H1 (cell line): Measurements from ENCODE around the gene GSDME. TPM values are rescaled to one million over a fixed set of nuclear protein-coding genes. Genes with fewer than 3 reads are reported as not detected.

Experiments used
- CTCF ChIA-PET: fragments of 300-600 bp; sonication (Branson Sonifier 250); formaldehyde crosslinking; loops from one replicate; lab custom pipeline; 2021; ENCODE audit not compliant: partially characterized antibody; lab: Charles Lee
- POLR2A ChIA-PET: fragments of 300-600 bp; sonication (Branson Sonifier 250); formaldehyde crosslinking; loops from one replicate; lab custom pipeline; 2021; ENCODE audit warnings: inconsistent platforms; ENCODE audit not compliant: partially characterized antibody; lab: Charles Lee
- DNase-seq, 2 experiments: peaks; one replicate each; pipeline versions ENCODE4 v3.0.0 to v3.0.0-alpha.2; 2010 to 2022; ENCODE audit warnings: low spot score in 2 of 2, low read depth in 1 of 2, mixed read lengths in 1 of 2
- FAIRE-seq: peaks from 2 replicates; lab custom pipeline; 2011; peaks lifted over from hg19 to GRCh38; lab: Jason Lieb, UNC
- H2AFZ ChIP-seq: 2 replicates; pipeline ENCODE4 v1.8.1; 2012; ENCODE audit warnings: low read length, inconsistent platforms
- H2AK5ac ChIP-seq: 2 replicates; pipeline ENCODE4 v1.6.1; 2013; ENCODE audit warnings: low read depth, low read length
- H2BK120ac ChIP-seq: replicated peaks from 2 replicates; pipeline ENCODE3; 2013; ENCODE audit warnings: low read depth, low read length, inconsistent platforms
- H2BK12ac ChIP-seq: 2 replicates; pipeline ENCODE4 v1.6.1; 2013; ENCODE audit warnings: low read depth, low read length
- H2BK15ac ChIP-seq: 2 replicates; pipeline ENCODE4 v1.6.1; 2013; ENCODE audit warnings: low read length
- H2BK20ac ChIP-seq: 2 replicates; pipeline ENCODE4 v1.6.1; 2013; ENCODE audit warnings: low read length
- H2BK5ac ChIP-seq: 2 replicates; pipeline ENCODE4 v1.6.1; 2013; ENCODE audit warnings: low read depth, low read length
- H3K14ac ChIP-seq: 2 replicates; pipeline ENCODE4 v1.6.1; 2013; ENCODE audit warnings: inconsistent platforms; ENCODE audit not compliant: insufficient read length
- H3K18ac ChIP-seq: 2 replicates; pipeline ENCODE4 v1.6.1; 2013; ENCODE audit warnings: low read length; ENCODE audit errors: extremely low read depth
- H3K23ac ChIP-seq: 2 replicates; pipeline ENCODE4 v1.6.1; 2013; ENCODE audit warnings: inconsistent platforms; ENCODE audit not compliant: insufficient read length
- H3K23me2 ChIP-seq: 2 replicates; pipeline ENCODE4 v1.6.1; 2013; ENCODE audit warnings: low read depth, low read length
- H3K27ac ChIP-seq: 2 replicates; pipeline ENCODE4 v1.6.1; 2011; ENCODE audit warnings: low read depth, low read length, inconsistent platforms
- H3K27me3 ChIP-seq, 4 experiments: replicated peaks in 1 of 4; 1 replicate in 1 of 4; 2 replicates in 3 of 4; pipeline versions ENCODE4 v1.6.1 to v1.8.1; 2011 to 2013; ENCODE audit warnings: low read length in 3 of 4, mild to moderate bottlenecking in 3 of 4, inconsistent platforms in 2 of 4, mixed read lengths in 2 of 4, moderate library complexity in 1 of 4; ENCODE audit not compliant: control insufficient read depth in 3 of 4, insufficient read depth in 3 of 4; ENCODE audit errors: extremely low read depth in 1 of 4
- H3K36me3 ChIP-seq, 4 experiments: 2 replicates each; pipeline versions ENCODE4 v1.6.1 to v1.8.1; 2011 to 2013; ENCODE audit warnings: mild to moderate bottlenecking in 4 of 4, low read length in 3 of 4, moderate library complexity in 2 of 4, control low read depth in 1 of 4, inconsistent platforms in 1 of 4; ENCODE audit not compliant: insufficient read depth in 4 of 4, control insufficient read depth in 2 of 4
- H3K4ac ChIP-seq: replicated peaks from 2 replicates; pipeline ENCODE3; 2013; ENCODE audit warnings: low read length, low read depth, mixed read lengths, inconsistent platforms; ENCODE audit not compliant: insufficient read length
- H3K4me1 ChIP-seq, 4 experiments: replicated peaks in 1 of 4; 1 replicate in 1 of 4; 2 replicates in 3 of 4; pipeline versions ENCODE4 v1.6.1 to v1.8.1; 2011 to 2013; ENCODE audit warnings: low read length in 3 of 4, inconsistent platforms in 2 of 4, mixed read lengths in 1 of 4; ENCODE audit not compliant: insufficient read depth in 4 of 4, control insufficient read depth in 3 of 4
- H3K4me2 ChIP-seq, 2 experiments: 2 replicates each; pipeline versions ENCODE4 v1.6.1 to v1.8.1; 2011 to 2013; ENCODE audit warnings: low read depth in 2 of 2, low read length in 2 of 2, control low read depth in 1 of 2, inconsistent platforms in 1 of 2, mild to moderate bottlenecking in 1 of 2; ENCODE audit not compliant: insufficient read depth in 1 of 2
- H3K4me3 ChIP-seq, 4 experiments: fragments of 200-600, 300-600 bp in 1 of 4; sonication (generic), shearing (Covaris generic), sonication (Bioruptor Twin) in 1 of 4; 2 replicates each; pipeline versions ENCODE4 v1.5.1 to v1.8.1; 2011 to 2016; ENCODE audit warnings: low read length in 4 of 4, low read depth in 3 of 4, control low read depth in 2 of 4, inconsistent platforms in 2 of 4, mild to moderate bottlenecking in 2 of 4, mixed read lengths in 1 of 4, moderate library complexity in 1 of 4; ENCODE audit not compliant: insufficient read depth in 2 of 4; ENCODE audit errors: extremely low read depth in 1 of 4
- H3K56ac ChIP-seq: replicated peaks from 2 replicates; pipeline ENCODE3; 2013; ENCODE audit warnings: low read depth, mild to moderate bottlenecking, mixed read lengths, low read length, inconsistent platforms; ENCODE audit not compliant: insufficient read length
- H3K79me1 ChIP-seq: 2 replicates; pipeline ENCODE4 v1.6.1; 2013; ENCODE audit warnings: low read depth, low read length, control low read depth
- H3K79me2 ChIP-seq, 2 experiments: 2 replicates each; pipeline versions ENCODE4 v1.6.1 to v1.8.1; 2012 to 2013; ENCODE audit warnings: low read length in 2 of 2, mild to moderate bottlenecking in 2 of 2, inconsistent platforms in 1 of 2; ENCODE audit not compliant: insufficient read depth in 2 of 2, control insufficient read depth in 1 of 2
- H3K9ac ChIP-seq, 4 experiments: replicated peaks in 1 of 4; 1 replicate in 1 of 4; 2 replicates in 3 of 4; pipeline versions ENCODE4 v1.6.1 to v1.8.1; 2011 to 2013; ENCODE audit warnings: low read depth in 3 of 4, low read length in 3 of 4, control low read depth in 2 of 4, mild to moderate bottlenecking in 2 of 4, moderate library complexity in 2 of 4, inconsistent platforms in 1 of 4; ENCODE audit errors: extremely low read depth in 1 of 4
- H3K9me3 ChIP-seq, 2 experiments: 2 replicates each; pipeline versions ENCODE4 v1.6.1 to v1.8.1; 2012 to 2013; ENCODE audit warnings: mild to moderate bottlenecking in 2 of 2, moderate library complexity in 2 of 2, control low read depth in 1 of 2, inconsistent platforms in 1 of 2, low read depth in 1 of 2, low read length in 1 of 2, mixed read lengths in 1 of 2; ENCODE audit not compliant: insufficient read depth in 2 of 2
- H4K20me1 ChIP-seq, 2 experiments: replicated peaks in 1 of 2; 2 replicates each; pipeline versions ENCODE3 to v1.8.1; 2011 to 2013; ENCODE audit warnings: inconsistent platforms in 2 of 2, low read length in 2 of 2, mild to moderate bottlenecking in 1 of 2; ENCODE audit not compliant: insufficient read depth in 2 of 2, control insufficient read depth in 1 of 2
- H4K5ac ChIP-seq: 2 replicates; pipeline ENCODE4 v1.6.1; 2013; ENCODE audit warnings: low read length, low read depth, mixed read lengths, inconsistent platforms; ENCODE audit not compliant: insufficient read length
- H4K8ac ChIP-seq: 2 replicates; pipeline ENCODE4 v1.8.0; 2013; ENCODE audit warnings: mild to moderate bottlenecking, moderate library complexity, low read length, inconsistent platforms; ENCODE audit not compliant: insufficient read depth; ENCODE audit errors: extremely low read depth
- H4K91ac ChIP-seq: replicated peaks from 2 replicates; pipeline ENCODE3; 2013; ENCODE audit warnings: low read length, mixed read lengths, inconsistent platforms; ENCODE audit not compliant: insufficient read length
- CEBPB ChIP-seq: IDR thresholded peaks from 2 replicates; pipeline ENCODE4 v1.6.1; 2012; ENCODE audit warnings: low read depth, low read length
- RAD21 ChIP-seq, 2 experiments: IDR thresholded peaks in 1 of 2; conservative IDR thresholded peaks in 1 of 2; 2 replicates each; pipeline ENCODE4 v1.6.1; 2011; ENCODE audit warnings: low read depth in 2 of 2, low read length in 2 of 2, improper control_type of control experiment in 1 of 2, inconsistent platforms in 1 of 2, mild to moderate bottlenecking in 1 of 2, moderate library complexity in 1 of 2
- RFX5 ChIP-seq: IDR thresholded peaks from 2 replicates; pipeline ENCODE4 v1.6.1; 2011; ENCODE audit warnings: low read depth, low read length, improper control_type of control experiment, borderline replicate concordance
- SRF ChIP-seq: IDR thresholded peaks from 2 replicates; pipeline ENCODE4 v1.6.1; 2011; ENCODE audit warnings: mild to moderate bottlenecking, low read depth, low read length, moderate library complexity
- TAF7 ChIP-seq: optimal IDR thresholded peaks from 2 replicates; pipeline ENCODE3; 2011; ENCODE audit warnings: low read depth, mild to moderate bottlenecking, inconsistent platforms, low read length, moderate library complexity, borderline replicate concordance
- WGBS, 2 experiments: shearing (Covaris generic) in 1 of 2; methylation state at CpG; one replicate each; pipeline versions ENCODE4 v1.1.6 to v1.1.7; 2013 to 2015; ENCODE audit warnings: low lambda C conversion rate in 2 of 2, mixed read lengths in 2 of 2, inconsistent platforms in 1 of 2, low coverage in 1 of 2, missing lambda C conversion rate in 1 of 2; ENCODE audit not compliant: insufficient replicate concordance in 2 of 2, insufficient coverage in 1 of 2, insufficient read length in 1 of 2; ENCODE audit errors: extremely low coverage in 1 of 2, missing lambda C conversion rate in 1 of 2; 5-methylcytosine and 5-hydroxymethylcytosine counted together
- polyA plus RNA-seq, 7 experiments: library from polyadenylated mRNA; depleted of rRNA in 3 of 7; stranded (reverse) in 5 of 7; unstranded in 2 of 7; fragments of >200 nt in 5 of 7; fragments of 200-250 nt in 2 of 7; gene quantifications; 1 replicate in 5 of 7; 2 replicates in 1 of 7; 4 replicates in 1 of 7; pipeline versions ENCODE4 v1.2.1 to v1.2.3, GENCODE V29; 2011 to 2013; ENCODE audit warnings: missing spikeins in 2 of 7, mixed read lengths in 2 of 7
- total RNA-seq: library from RNA; stranded (reverse); fragmentation: NEBNext Ultra II Directional; extraction: Animal tissue kit (Norgen Biotek cat#: 25700); gene quantifications from 2 replicates; pipeline ENCODE4 v1.2.1, GENCODE V29; 2021

The GSDME gene
- total and polyA plus RNA-seq, 2 of the 8 experiments (the other 6 are each of a cell fraction or from before 2014, with no cell fraction given) = 5.4 to 7.6 TPM

- Histone ChIP-seq H3K27ac (no peak overlapping the region), H2BK20ac (no peak overlapping the region), H2AK5ac (no peak overlapping the region), H4K8ac (no peak overlapping the region), H3K9me3 (peaks cover 2 to 5% of the 10 kb centered on the region in 2 experiments; a peak in 2 of 4 replicates), H2BK5ac (no peak overlapping the region), H4K91ac (no peak overlapping the region), H2BK12ac (no peak overlapping the region), H3K56ac (no peak overlapping the region), H3K79me1 (no peaks in the 10 kb centered on the region), H3K36me3 (no peaks in the 10 kb centered on the region; a peak in 1 of 8 replicates), H3K9ac (no peak overlapping the region), H3K4me2 (no peak overlapping the region), H4K5ac (no peak overlapping the region), H3K23me2 (peaks cover 2% of the 10 kb centered on the region; the same call in 1 of the 2 replicates), H2BK15ac (no peak overlapping the region), H2BK120ac (no peak overlapping the region), H3K79me2 (no peaks in the 10 kb centered on the region), H3K23ac (no peak overlapping the region), H3K4me1 (no peaks in the 10 kb centered on the region), H3K4me3 (no peak overlapping the region), H3K4ac (no peak overlapping the region), H2AFZ (no peak overlapping the region), H3K18ac (no peak overlapping the region), H3K27me3 (no peaks in the 10 kb centered on the region), H3K14ac (no peak overlapping the region), H4K20me1 (no peaks in the 10 kb centered on the region)
- POLR2A ChIA-PET = interaction anchor here (0.6 kb wide), 1 partner anchor 844 kb away, joined by 3 read pairs; no protein-coding TSS in a partner anchor
- 77% methylated on average over 9 of the region's 9 CpGs; no CpG with 5 or more reads in 1 of the 2 experiments for WGBS, 2 experiments
- DNase-seq (no peak), FAIRE-seq (no peak)
- CTCF ChIA-PET = interaction anchor here (1.2 to 1.3 kb wide), 2 partner anchors 43 to 299 kb away, joined by 3 to 4 read pairs; no protein-coding TSS in a partner anchor
- TF ChIP-seq RFX5 (no peak), CEBPB (no peak), RAD21 (IDR thresholded peaks at IDR 0.05 in 1 of 2, conservative IDR thresholded peaks at IDR 0.05 in 1 of 2; ENCODE audit: low read depth in 2 of 2, low read length in 2 of 2) (no peak), TAF7 (no peak), SRF (no peak)
Observed at GRCh38 chr7:24793982-24794648, 36.9 kb upstream of the GSDME start.
